Nephron (organoid): ENCODE measurements around the gene THOC5.

Source experiments
- H3K27ac Mint-ChIP-seq, 3 experiments: 2 replicates each; pipeline ENCODE4 v1.8.0; 2020; ENCODE audit warnings: mixed read lengths in 3 of 3, mild to moderate bottlenecking in 2 of 3, moderate library complexity in 1 of 3
- H3K27me3 Mint-ChIP-seq: 2 replicates; pipeline ENCODE4 v1.8.0; 2021; ENCODE audit warnings: low read depth, mild to moderate bottlenecking, moderate library complexity, mixed read lengths
- H3K36me3 Mint-ChIP-seq: 2 replicates; pipeline ENCODE4 v1.8.0; 2020; ENCODE audit warnings: low read depth, mixed read lengths
- H3K4me1 Mint-ChIP-seq: 2 replicates; pipeline ENCODE4 v1.8.0; 2020; ENCODE audit warnings: mixed read lengths
- H3K4me3 Mint-ChIP-seq, 3 experiments: 2 replicates each; pipeline ENCODE4 v1.8.0; 2020; ENCODE audit warnings: mild to moderate bottlenecking in 3 of 3, mixed read lengths in 3 of 3, moderate library complexity in 2 of 3
- H3K9me3 Mint-ChIP-seq: 2 replicates; pipeline ENCODE4 v1.8.0; 2020; ENCODE audit warnings: mixed read lengths
- TF ChIP-seq, protein P1 (sequence below), 3 experiments: fragments of 200-600 bp; sonication (generic); IDR thresholded peaks; one replicate each; pipeline ENCODE4 v1.5.0; 2021; ENCODE audit warnings: antibody characterized with exemption in 3 of 3; ENCODE audit not compliant: unreplicated experiment in 3 of 3

Gene THOC5

DNA sequence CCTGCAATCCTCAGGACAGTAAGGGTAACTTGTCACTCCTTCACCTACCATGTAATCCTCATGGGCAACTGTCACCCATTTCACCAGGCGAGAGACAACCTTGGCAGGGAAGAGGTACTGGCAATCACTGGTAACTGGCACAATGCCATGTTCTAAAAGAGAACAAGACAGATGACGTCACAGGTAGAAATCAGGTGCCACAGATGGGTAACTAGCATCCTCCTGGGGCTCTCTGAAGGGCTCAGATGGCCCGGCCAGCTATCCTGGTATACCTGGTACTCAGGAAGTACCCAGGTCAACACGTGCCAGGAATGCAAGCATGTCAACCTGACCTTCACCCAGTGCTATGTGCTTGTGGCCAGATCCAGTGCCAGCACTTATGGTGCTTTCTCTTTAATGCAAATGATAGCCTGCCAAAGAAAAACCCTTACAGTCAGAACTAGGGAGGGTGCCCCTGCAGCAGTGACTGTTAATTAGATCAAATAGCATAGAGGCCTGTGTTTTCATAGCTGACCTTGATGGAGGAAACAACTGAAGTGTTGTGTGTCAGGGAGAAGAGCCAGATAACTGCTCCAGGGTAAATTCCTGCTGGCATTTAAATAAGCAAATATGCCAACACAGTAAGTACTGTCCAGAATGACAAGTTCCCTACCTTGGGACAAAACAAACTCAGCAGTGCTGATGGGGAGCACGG, 36.2 kb downstream of the THOC5 start:
- H3K4me3 Mint-ChIP-seq, result no peak overlapping the region
- H3K27me3 Mint-ChIP-seq, result no peaks in the 10 kb centered on the region
- H3K27ac Mint-ChIP-seq, result no peak overlapping the region
- H3K9me3 Mint-ChIP-seq, result no peaks in the 10 kb centered on the region
- H3K36me3 Mint-ChIP-seq, result peaks cover 62% of the 10 kb centered on the region
- TF ChIP-seq, protein P1, sequence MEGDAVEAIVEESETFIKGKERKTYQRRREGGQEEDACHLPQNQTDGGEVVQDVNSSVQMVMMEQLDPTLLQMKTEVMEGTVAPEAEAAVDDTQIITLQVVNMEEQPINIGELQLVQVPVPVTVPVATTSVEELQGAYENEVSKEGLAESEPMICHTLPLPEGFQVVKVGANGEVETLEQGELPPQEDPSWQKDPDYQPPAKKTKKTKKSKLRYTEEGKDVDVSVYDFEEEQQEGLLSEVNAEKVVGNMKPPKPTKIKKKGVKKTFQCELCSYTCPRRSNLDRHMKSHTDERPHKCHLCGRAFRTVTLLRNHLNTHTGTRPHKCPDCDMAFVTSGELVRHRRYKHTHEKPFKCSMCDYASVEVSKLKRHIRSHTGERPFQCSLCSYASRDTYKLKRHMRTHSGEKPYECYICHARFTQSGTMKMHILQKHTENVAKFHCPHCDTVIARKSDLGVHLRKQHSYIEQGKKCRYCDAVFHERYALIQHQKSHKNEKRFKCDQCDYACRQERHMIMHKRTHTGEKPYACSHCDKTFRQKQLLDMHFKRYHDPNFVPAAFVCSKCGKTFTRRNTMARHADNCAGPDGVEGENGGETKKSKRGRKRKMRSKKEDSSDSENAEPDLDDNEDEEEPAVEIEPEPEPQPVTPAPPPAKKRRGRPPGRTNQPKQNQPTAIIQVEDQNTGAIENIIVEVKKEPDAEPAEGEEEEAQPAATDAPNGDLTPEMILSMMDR (IDR thresholded peaks at IDR 0.05; ENCODE audit: unreplicated experiment in 3 of 3), result no peak
- no peaks in the 10 kb centered on the region for H3K4me1 Mint-ChIP-seq

DNA sequence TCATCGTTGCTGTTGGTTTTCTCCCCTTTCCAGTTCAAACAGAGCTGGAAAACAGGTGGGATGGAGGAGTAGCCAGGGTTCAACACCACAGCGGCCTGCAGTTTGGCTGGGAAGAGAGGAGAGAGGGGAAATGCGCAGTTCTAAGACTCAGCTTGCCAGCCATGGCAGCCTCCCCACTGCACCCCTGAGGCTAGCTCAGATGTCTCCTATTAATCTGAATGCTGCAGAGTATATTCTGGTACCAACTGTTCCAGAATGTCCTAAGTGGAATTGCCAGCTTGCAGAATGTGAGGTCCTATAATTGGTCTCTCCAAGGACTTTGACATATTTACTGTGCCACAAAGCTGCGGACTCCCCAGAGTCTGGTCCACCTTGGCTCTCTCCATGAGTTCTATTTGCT, 41.5 kb downstream of the THOC5 start:
- H3K27me3 Mint-ChIP-seq, result no peaks in the 10 kb centered on the region

DNA sequence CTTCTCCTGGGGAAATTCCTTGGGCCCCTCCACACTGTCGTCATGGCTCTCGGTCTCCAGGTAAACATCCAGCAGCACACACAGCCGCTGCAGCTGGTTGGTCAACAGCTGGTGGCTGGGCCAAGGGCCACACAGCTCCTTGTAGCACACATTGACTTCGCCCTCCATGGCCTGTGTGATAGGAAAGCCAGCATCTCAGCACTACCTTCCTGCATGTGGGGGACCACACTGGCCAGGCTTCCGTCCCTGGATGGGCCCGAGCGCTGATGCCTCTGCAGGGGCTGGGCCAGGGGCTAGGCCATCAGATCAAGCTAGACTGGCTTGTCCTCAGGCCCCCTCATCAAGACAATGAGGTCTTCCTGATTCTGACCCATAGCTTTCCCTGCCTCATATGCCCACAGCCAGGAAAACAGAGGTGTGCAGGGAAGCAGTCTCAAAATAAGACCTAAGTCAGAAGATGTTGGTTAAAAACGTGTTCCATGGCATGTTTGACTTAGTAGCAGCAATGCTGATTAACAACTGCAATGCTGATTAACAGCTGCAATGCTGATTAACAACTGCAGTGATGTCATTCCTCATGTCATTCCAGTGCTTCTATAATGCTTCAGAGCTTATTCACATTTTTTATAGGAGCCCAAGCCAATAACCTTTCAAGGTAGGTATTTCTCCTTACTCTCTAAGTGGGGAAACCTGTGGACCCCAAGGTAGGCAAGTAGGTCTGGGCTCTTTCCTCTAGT, 42.3 kb downstream of the THOC5 start:
- no peaks in the 10 kb centered on the region for H3K9me3 Mint-ChIP-seq
- no peaks in the 10 kb centered on the region for H3K4me1 Mint-ChIP-seq
- TF ChIP-seq, protein P1 (IDR thresholded peaks at IDR 0.05; ENCODE audit: unreplicated experiment in 3 of 3), result no peak
- peaks cover 58% of the 10 kb centered on the region for H3K36me3 Mint-ChIP-seq
- H3K27ac Mint-ChIP-seq, result no peak overlapping the region
- no peaks in the 10 kb centered on the region for H3K27me3 Mint-ChIP-seq
- no peak overlapping the region for H3K4me3 Mint-ChIP-seq

More for the DNA sequence above, 41.5 kb downstream of the THOC5 start:
- TF ChIP-seq, protein P1 (IDR thresholded peaks at IDR 0.05; ENCODE audit: unreplicated experiment in 3 of 3), result no peak
- Mint-ChIP-seq H3K27ac (no peak overlapping the region), H3K36me3 (peaks cover 58% of the 10 kb centered on the region), H3K4me1 (no peaks in the 10 kb centered on the region), H3K9me3 (no peaks in the 10 kb centered on the region), H3K4me3 (no peak overlapping the region)

DNA sequence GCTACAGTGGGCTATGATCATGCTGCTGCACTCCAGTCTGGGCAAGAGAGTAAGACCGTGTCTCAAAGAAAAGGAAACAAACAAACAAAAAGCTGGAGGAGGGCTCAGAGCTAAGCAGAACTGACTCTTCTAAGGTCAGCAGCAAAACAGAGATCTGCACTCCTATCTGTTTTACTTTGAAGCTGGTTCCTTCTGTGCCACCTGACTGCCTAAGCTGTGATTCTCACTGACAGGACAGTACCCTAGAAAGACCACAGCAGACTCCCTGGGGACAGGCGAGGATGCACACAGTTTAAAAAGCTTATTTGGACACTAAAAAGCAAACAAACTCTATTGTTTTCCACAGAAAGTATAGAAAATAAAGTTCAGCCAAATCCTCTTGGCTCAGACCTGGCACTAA, 43.0 kb downstream of the THOC5 start:
- H3K27me3 Mint-ChIP-seq, result no peaks in the 10 kb centered on the region
- H3K27ac Mint-ChIP-seq, result no peak overlapping the region
- no peak overlapping the region for H3K4me3 Mint-ChIP-seq

DNA sequence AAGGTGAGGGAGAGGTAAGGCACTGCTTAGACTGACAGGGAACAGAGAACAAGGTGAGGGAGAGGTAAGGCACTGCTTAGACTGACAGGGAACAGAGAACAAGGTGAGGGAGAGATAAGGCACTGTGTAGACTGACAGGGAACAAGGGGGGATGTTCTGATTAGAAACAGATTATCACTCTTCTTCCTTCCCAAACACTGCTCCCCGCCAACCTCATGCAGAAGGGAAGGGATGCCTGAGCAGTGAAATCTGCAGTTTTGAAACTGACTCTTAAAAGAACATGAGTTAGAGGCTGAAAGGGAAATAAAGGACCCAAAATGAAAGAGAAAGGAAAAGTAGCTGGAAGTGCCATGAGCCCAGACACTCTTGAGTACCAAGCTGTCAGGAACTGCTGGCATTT, 43.7 kb downstream of the THOC5 start:
- TF ChIP-seq, protein P1 (IDR thresholded peaks at IDR 0.05; ENCODE audit: unreplicated experiment in 3 of 3), result no peak
- Mint-ChIP-seq H3K9me3 (no peaks in the 10 kb centered on the region), H3K4me1 (no peaks in the 10 kb centered on the region), H3K27me3 (no peaks in the 10 kb centered on the region), H3K27ac (no peak overlapping the region), H3K36me3 (peaks cover 57% of the 10 kb centered on the region), H3K4me3 (no peak overlapping the region)

More for the DNA sequence above, 43.0 kb downstream of the THOC5 start:
- H3K9me3 Mint-ChIP-seq, result no peaks in the 10 kb centered on the region
- TF ChIP-seq, protein P1 (IDR thresholded peaks at IDR 0.05; ENCODE audit: unreplicated experiment in 3 of 3), result no peak
- peaks cover 57% of the 10 kb centered on the region for H3K36me3 Mint-ChIP-seq
- no peaks in the 10 kb centered on the region for H3K4me1 Mint-ChIP-seq
